ENCODE results near the gene SELENOM.
"Not testable (repeated sequence)": the region's sequence is repeated elsewhere in the genome, so short reads cannot be mapped to it uniquely, and the experiment has no call there.

The SELENOM gene

DNA sequence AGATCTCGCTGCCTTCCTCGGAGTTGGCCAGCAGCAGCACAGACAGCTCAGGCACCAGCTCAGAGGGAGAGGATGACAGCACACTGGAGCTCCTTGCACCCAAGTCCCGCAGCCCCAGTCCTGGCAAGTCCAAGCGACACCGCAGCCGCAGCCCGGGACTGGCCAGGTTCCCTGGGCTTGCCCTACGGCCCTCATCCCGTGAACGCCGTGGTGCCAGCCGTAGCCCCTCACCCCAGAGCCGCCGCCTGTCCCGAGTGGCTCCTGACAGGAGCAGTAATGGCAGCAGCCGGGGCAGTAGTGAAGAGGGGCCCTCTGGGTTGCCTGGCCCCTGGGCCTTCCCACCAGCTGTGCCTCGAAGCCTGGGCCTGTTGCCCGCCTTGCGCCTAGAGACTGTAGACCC, 26.5 kb upstream of the SELENOM start:
- DNase-seq (ENCODE audit: low read depth in 2 of 2), result no peak

- no peak for DNase-seq (ENCODE audit: low read depth in 2 of 2)
Observed at GRCh38 chr22:31130873-31131272, 23.5 kb upstream of the SELENOM start.

DNA sequence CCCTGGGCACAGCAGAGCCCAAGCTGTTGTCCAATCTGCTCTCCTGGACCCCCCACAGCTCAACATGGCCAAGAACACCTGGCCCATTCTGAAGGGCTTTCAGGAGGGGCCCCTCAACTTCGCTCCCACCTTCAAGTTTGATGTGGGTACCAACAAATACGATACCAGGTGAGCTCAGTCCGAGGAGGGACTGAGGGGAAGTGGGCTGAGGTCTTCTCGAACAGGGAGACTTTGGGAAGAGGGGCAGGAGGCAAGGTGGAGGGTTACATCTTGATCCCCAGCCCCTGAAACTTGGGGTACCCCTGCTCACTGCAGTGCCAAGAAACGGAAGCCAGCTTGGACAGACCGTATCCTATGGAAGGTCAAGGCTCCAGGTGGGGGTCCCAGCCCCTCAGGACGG, 20.8 kb upstream of the SELENOM start:
- DNase-seq (ENCODE audit: low read depth in 2 of 2), result no peak

DNA sequence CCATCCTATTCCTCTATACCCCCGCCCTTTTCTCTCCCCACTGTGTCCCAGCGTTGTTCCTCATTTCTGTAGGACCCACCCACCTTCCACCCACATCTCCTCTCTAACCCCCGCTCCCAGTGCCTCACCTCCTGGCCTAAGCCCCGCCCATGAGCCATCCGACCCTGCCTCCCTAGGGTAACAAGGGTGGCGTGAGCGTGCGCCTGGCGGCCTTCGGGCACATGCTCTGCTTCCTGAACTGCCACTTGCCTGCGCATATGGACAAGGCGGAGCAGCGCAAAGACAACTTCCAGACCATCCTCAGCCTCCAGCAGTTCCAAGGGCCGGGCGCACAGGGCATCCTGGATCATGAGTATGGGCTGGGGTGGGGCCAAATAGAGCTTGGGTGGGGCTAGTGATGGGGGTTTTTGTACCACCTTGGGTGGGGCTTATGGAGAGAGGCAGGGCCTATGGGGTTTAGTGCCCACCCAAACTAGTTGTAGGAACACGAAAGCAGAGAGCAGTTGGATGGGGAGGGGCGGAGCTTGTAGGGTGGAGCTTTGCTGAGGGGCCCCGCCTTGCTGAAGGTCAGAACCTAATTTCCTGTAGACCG, 19.9 kb upstream of the SELENOM start:
- no peak for DNase-seq (ENCODE audit: low read depth in 2 of 2)

DNA sequence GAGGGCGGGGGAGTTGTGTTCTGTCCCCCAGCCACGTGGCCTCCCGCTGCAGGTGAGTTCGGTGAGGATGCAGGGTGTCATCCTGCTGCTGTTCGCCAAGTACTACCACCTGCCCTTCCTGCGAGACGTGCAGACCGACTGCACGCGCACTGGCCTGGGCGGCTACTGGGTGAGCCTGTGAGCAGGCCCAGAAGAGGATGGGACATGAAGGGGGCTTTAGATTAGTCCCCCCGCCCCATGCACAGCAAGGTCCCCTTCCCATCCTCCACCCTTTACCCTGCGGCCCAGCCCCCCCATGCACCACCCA, 19.5 kb upstream of the SELENOM start:
- DNase-seq (ENCODE audit: low read depth in 2 of 2), result no peak

GRCh38 chr22:31126128-31126868, 18.9 kb upstream of the SELENOM start:
- no peak for DNase-seq (ENCODE audit: low read depth in 2 of 2)

DNA sequence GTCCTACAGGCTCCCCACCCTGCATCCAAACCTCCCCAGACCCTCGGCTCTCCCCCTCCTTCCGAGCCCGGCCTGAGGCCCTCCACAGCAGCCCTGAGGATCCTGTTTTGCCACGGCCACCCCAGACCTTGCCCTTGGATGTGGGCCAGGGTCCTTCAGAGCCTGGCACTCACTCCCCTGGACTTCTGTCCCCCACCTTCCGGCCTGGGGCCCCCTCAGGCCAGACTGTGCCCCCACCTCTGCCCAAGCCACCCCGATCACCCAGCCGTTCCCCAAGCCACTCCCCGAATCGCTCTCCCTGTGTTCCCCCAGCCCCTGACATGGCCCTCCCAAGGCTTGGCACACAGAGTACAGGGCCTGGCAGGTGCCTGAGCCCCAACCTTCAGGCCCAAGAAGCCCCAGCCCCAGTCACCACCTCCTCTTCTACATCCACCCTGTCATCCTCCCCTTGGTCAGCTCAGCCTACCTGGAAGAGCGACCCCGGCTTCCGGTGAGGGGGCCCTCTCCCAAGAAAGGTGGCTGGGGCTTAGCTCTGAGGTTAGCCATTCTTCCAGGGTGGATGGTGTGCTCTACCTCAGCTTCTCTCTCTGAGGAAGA, 18.3 kb upstream of the SELENOM start:
- DNase-seq (ENCODE audit: low read depth in 2 of 2), result no peak

- no peak for DNase-seq (ENCODE audit: low read depth in 2 of 2)
Observed at GRCh38 chr22:31124811-31125465, 17.6 kb upstream of the SELENOM start.

DNA sequence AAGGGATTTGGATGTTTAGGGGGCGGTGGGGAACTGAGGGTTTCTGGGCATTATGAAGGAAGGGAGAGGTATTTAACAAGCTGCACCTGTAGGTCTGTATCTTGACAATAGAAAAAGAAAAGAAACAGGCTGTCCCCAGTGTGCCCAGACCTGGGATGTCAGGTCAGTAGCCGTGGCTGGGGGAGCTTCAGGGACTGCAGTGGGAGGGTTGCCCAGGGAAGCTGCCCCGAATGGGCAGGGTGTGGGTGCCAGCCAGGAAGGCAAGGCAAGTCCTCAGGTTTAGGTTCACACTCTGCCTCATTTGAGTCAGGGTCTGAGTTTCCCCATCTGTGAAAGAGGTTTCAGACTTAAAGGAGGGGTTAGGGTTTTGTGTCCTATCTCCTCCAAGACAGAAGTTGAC, 16.9 kb upstream of the SELENOM start:
- no peak for DNase-seq (ENCODE audit: low read depth in 2 of 2)

DNA sequence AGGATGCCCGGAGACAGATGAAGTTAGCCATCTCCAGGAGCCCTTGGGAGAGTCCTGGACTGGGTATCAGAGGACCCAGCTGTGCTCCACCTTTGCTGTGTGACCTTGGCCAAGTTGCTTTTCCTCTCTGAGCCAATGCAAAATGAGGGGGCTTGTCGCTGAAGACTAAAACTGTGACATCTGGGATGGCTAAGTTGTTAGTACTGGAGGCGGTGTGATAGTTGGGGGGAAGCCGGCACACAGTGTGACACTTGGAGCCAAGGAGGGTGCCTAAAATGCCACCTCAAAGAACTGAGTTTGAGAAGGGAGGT, 15.9 kb upstream of the SELENOM start:
- no peak for DNase-seq (ENCODE audit: low read depth in 2 of 2)

DNA sequence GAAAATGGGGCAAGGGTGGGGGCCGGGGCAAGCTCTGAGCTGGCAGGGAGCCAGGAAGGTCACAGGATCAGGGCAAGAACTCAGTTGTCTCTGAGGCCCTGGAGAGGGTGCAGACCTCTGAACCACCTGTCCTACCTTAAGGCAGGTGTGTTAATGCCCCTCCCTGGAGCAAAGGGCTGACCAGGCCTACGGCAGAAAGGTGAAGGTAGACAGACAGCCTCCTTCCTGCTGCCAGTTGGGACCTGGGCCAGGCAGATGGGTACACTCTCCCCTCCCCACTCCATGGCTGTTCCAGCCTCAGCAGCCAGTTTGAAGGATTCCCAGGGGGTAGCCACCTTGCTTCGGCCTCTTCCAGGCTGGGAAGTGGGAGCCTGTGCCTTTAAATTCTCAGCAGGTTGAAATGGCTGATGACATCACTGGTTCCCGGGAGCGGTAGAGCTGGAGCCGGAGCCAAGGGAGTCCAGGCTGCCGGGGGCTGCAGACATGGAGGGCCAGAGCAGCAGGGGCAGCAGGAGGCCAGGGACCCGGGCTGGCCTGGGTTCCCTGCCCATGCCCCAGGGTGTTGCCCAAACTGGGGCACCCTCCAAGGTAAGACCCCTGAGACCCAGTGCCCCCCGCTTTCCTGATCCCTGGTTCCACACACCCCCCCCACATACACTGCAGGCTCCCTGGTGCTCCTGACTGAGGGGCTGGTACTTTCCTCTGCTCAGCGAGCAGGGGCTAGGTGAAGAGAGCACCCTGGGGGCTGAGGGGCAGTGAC, 15.3 kb upstream of the SELENOM start, which contains the start of gene INPP5J:
INPP5J (plus strand) TSS at position 435 of the 760 bp plus-strand sequence; CDS start at position 484, 49 bp downstream.
- DNase-seq (ENCODE audit: low read depth in 2 of 2), result no peak

DNA sequence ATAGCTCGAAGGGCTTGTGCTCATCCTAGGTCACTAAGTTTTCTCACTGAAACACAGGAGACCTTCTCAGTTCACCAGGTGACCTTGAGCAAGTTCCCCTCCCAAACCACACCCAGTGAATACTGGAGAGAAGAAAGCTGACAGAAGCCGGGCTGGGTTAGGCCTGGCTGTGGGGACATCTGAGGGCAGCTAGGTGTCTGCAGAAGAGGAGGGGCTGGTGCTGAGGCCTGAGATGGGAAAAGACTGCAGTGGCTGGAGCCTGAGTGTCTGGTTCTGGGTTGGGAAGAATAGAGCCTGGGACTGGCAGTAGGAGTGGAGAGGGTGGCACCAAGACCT, 14.8 kb upstream of the SELENOM start:
- no peak for DNase-seq (ENCODE audit: low read depth in 2 of 2)

GRCh38 chr22:31121403-31121802, 14.0 kb upstream of the SELENOM start:
- no peak for DNase-seq (ENCODE audit: low read depth in 2 of 2)

DNA sequence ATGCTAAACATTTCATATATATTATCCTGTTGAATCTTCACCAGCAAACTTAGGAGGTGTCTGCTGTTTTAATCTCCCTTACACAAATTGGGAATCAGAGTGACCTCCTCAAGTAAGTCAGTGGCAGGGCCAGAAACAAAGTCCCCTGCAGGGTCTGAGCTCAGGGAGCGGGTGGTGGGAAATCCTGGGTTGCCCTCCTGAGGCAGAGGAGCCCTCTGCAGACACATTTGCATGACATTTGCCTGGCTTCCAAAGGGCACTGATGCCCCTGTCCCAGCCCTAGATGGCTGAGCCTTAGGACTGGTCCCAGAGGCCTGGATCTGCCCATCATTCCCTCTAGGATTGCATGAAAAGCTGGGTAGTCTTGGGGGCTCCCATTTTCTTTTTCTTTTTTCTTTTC, 13.3 kb upstream of the SELENOM start:
- DNase-seq (ENCODE audit: low read depth in 2 of 2), result no peak

DNA sequence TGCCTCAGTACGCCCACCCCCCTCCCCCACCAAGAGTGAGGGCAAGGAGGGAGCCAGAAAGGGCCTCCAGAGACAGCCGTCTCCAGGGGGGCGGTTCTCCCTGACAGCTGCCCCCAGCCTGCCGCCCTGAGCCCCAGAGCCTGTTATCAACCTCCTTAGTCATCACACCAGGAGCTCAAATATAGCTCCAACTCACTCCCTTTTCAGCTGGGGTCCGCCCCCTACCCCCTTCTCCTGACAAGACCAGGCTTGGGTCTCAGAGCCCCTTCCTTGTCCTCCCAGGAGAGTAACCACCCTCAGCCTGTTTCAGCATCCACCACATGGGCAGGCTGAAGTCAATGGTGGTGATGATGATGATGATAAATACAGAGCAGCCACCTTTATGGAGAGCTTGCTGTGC, 12.9 kb upstream of the SELENOM start:
- DNase-seq (ENCODE audit: low read depth in 2 of 2), result no peak

- DNase-seq (ENCODE audit: low read depth in 2 of 2), result no peak
Observed at GRCh38 chr22:31119026-31119717, 11.8 kb upstream of the SELENOM start.

DNA sequence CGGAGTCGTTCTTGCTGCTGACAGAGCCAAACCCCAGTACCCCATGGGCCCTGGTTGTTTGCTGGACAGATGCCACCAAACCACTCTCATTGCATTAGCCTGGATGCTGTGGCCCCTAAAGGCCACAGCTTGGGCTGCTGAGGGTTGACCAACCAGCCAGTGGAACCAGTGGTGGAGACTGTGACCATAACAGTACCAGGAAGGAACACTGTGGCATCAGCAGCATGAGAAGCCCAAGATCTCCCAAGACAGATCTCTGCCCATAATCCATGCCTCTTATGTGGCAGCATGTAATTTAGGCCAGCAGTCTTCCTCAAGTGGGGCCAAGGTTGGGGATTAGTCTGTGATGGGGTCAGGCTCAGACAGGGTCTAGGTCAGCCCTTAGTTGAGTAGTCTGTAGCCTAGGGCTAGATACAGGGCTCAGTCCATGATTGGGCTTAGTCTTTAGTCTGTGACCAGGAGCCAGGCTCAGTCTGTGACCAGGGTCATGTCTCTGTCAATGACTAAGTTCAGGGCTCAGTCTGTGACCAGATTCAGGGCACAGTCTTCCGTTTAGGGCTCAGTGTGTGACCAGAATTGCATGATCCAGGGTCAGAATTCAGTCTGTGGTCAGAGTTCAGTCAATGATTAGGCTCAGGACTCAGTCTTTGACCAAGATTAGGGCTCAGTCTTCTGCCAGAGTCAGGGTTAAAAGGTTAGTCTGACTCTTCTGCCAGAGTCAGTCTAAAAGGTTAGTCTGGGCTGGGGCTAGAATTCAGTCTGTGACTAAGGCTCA, 10.9 kb upstream of the SELENOM start:
- no peak for DNase-seq (ENCODE audit: low read depth in 2 of 2)

- DNase-seq (ENCODE audit: low read depth in 2 of 2), result not testable (repeated sequence)
Observed at GRCh38 chr22:31112547-31113091, 5.3 kb upstream of the SELENOM start.

DNA sequence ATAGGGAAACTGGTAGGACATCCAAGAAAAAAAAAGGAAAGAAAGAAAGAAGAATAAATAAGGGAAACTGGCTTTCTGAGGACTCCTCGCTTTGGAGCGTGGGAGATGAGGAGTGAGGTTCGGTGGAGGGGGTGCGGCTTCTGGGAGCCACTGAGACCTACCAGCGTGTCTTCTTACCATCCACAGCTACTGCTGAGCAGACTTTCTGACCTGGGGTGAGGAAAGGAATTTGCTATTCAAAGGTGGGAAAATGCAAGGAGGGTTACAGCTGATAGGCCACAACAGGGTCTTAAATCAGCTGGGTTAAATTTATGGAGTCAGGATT, 488 bp upstream of the SELENOM start:
- no peak for DNase-seq (ENCODE audit: low read depth in 2 of 2)

GRCh38 chr22:31106731-31107177, 614 bp downstream of the SELENOM start:
- no peak for DNase-seq (ENCODE audit: low read depth in 2 of 2)

All from stimulated activated CD8-positive, alpha-beta memory T cell treated with anti-CD3 and anti-CD28 coated beads, Interleukin-2, amount 100 ng/mL, for 1 hour (primary cell).